ENCODE data around the gene CTIF.

Gene CTIF

DNA sequence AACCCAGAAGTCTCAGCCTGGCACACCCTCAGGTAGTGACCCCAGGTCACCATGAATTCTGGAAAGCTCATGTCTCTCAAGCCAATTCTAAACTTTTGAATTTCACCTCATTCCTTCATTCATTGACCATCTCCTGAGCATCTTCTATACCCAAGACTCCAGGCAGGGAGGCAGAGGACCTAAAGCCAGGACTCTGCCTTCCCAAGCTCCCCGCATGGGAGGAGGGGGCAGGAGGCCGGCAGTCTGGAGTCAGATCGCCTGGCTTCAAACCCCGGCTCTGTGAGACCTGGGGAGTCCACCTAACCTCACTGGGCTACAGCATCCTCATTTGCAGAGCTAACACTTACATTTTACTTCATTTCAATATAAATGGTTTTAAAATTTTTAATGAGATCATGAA, 352.9 kb downstream of the CTIF start:
- no peak for TF ChIP-seq EZH2 (IDR thresholded peaks at IDR 0.05)
- no peak for TF ChIP-seq FOXP2 (optimal IDR thresholded peaks at IDR 0.05; ENCODE audit: control extremely low read depth, extremely low read length, insufficient read depth)
- TF ChIP-seq POLR2AphosphoS5 (IDR thresholded peaks at IDR 0.05; ENCODE audit: borderline replicate concordance, low read depth, low read length), result no peak
- H3K9ac ChIP-seq (ENCODE audit: insufficient read length), result no peak overlapping the region

DNA sequence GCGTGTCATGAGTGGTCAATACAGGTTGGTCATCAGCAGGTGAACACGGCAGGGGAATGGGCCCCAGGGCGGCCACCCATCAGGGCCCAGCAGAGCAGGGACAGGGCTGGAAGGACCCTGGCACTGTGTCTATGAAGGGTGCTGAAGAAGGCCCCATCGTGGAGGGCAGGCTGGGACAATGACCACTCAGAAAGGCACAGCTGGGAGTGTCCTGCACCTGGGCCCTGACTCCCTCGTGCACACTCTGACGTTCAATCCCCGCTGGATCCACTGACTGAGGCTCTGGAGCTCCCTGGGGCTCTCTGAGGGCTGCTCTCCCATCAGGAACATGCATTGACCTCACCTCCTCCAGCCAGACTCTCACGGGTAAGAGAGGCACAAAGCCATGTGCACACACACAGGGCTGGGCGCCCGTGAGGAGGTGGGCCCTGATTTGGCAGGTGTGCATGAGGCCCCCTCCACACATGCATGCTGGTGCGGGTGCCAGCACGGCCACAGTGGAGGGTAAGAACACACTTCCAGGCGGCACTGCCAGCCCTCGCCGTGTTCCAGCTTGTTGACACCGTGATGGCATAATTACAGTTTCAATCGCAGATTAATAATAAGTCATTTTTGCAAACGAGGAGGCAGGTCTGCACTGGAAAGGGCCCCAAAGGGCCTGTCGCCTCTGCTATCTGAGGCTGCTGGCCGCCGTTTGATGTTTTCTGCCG, 353.5 kb downstream of the CTIF start:
- Histone ChIP-seq H3K27ac (no peak overlapping the region), H3K4me3 (no peak overlapping the region), H3K36me3 (ENCODE audit: insufficient read depth, low read length) (no peaks in the 10 kb centered on the region), H3K9me3 (ENCODE audit: low read depth, low read length) (no peaks in the 10 kb centered on the region), H3K9ac (ENCODE audit: insufficient read length) (no peak overlapping the region)
- DNase-seq (ENCODE audit: low read depth, low spot score), result no peak
- TF ChIP-seq POLR2AphosphoS5 (IDR thresholded peaks at IDR 0.05; ENCODE audit: borderline replicate concordance, low read depth, low read length) (no peak), EZH2 (IDR thresholded peaks at IDR 0.05) (no peak), FOXP2 (optimal IDR thresholded peaks at IDR 0.05; ENCODE audit: control extremely low read depth, extremely low read length, insufficient read depth) (no peak)

More for the DNA sequence above, 352.9 kb downstream of the CTIF start:
- Histone ChIP-seq H3K27ac (no peak overlapping the region), H3K4me3 (no peak overlapping the region), H3K36me3 (ENCODE audit: insufficient read depth, low read length) (no peaks in the 10 kb centered on the region), H3K9me3 (ENCODE audit: low read depth, low read length) (no peaks in the 10 kb centered on the region)
- DNase-seq (ENCODE audit: low read depth, low spot score), result no peak

DNA sequence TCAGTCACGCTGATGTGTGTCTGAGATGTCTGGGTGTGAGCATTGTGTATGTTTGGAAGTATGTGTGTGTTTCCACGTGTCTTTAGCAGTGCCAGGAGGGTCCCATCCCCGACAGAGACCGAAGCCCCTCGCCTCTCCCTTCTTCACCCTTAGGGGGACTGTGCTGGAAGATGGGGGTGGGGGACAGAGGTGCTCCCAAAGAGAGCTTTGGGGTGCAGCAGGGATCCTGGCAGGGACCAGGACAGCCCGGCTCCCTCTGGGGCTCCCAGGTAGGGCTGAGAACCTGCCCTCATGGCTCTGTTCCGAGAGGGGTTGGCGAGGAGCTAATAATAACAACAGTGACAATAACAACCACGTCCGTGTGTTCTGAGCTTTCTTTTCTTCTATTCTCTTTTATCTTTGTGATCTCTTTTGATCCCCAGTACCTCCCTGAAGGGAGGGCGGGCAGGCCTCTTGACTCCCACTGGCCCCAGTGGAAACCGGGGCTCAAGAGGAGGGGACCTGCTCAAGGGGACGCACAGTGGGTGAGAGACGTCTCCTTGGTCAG, 354.3 kb downstream of the CTIF start:
- TF ChIP-seq POLR2AphosphoS5 (IDR thresholded peaks at IDR 0.05; ENCODE audit: borderline replicate concordance, low read depth, low read length) (no peak), FOXP2 (optimal IDR thresholded peaks at IDR 0.05; ENCODE audit: control extremely low read depth, extremely low read length, insufficient read depth) (no peak), EZH2 (IDR thresholded peaks at IDR 0.05) (no peak)
- Histone ChIP-seq H3K27ac (no peak overlapping the region), H3K36me3 (ENCODE audit: insufficient read depth, low read length) (no peaks in the 10 kb centered on the region), H3K4me3 (no peak overlapping the region), H3K9ac (ENCODE audit: insufficient read length) (no peak overlapping the region), H3K9me3 (ENCODE audit: low read depth, low read length) (no peaks in the 10 kb centered on the region)
- DNase-seq (ENCODE audit: low read depth, low spot score), result no peak

DNA sequence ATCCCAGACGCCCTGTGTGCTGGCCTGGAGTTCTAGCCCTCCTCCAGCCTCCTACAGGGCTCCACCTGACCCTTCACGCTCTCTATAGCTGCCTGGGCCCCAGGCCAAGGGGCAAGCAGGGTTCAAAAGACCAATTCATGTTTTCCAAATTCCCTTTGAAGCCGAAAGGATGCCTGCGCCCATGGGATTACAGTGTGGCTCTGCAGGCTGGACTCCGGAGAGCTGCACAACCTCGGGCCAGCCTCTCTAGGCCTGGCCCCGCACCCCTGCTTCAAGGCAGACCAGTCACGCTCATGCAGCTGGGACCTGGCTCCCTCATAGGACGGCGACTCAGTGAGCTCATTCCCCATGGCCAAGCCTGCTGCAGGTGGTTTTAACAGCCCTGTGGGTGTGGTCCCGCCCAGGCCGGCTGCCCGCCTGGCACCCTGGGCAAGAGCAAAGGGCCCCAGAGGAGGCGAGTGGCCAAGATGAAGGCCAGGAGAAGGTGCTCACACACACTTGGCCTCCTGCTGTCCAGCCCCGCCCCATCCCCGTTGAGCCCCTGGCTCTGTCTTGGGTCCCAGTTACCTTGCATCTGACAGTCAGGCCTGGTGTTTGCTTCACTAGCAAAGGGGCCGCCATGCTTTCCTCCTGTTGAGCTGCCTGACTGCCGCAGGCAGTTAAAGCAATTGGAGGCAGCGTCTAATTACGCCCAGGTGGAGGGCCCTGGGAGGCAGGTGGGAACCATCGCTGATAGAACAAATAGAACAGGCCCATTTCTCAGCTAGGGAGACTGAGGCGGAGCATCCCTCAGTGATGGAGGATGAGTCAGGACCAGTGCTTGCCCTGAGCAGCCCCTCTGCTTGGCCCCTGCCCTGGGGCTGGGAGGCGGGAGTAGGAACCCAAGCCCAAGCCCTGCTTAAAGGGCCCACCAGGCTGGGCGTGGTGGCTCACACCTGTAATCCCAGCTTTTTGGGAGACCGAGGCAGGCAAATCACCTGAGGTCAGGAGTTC, 355.1 kb downstream of the CTIF start:
- TF ChIP-seq FOXP2 (optimal IDR thresholded peaks at IDR 0.05; ENCODE audit: control extremely low read depth, extremely low read length, insufficient read depth) (no peak), POLR2AphosphoS5 (IDR thresholded peaks at IDR 0.05; ENCODE audit: borderline replicate concordance, low read depth, low read length) (no peak), EZH2 (IDR thresholded peaks at IDR 0.05) (no peak)
- DNase-seq (ENCODE audit: low read depth, low spot score), result no peak

DNA sequence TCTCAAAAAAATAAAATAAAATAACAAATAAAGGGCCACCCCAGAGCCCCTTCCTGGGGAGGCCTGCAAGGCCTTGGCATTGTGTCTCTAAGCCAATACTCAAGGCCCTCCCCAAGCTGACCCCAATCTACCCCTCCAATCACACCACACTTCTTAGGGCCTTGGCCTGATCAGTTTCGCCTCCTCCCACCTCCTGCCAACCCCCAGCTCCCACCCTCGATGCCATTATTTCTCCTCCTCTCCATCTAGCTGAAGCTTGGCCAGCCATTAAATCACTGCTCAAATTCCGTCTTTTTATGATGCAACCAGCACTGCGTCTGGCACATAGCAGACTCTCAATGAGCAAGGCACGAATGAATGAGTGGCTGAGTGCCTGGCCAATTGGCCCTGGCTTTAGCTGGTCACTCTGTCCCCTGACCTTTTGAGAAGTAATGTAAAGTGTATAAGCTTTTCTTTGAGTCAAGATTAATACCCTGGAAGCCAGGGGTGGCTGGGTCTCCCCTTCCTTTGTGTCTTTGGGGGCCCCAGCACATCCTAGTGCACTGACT, 356.0 kb downstream of the CTIF start:
- Histone ChIP-seq H3K9ac (ENCODE audit: insufficient read length) (no peak overlapping the region), H3K9me3 (ENCODE audit: low read depth, low read length) (no peaks in the 10 kb centered on the region), H3K36me3 (ENCODE audit: insufficient read depth, low read length) (no peaks in the 10 kb centered on the region), H3K4me3 (no peak overlapping the region), H3K27ac (no peak overlapping the region)
- TF ChIP-seq FOXP2 (optimal IDR thresholded peaks at IDR 0.05; ENCODE audit: control extremely low read depth, extremely low read length, insufficient read depth) (no peak), EZH2 (IDR thresholded peaks at IDR 0.05) (no peak), POLR2AphosphoS5 (IDR thresholded peaks at IDR 0.05; ENCODE audit: borderline replicate concordance, low read depth, low read length) (no peak)
- DNase-seq (ENCODE audit: low read depth, low spot score), result no peak

More for the DNA sequence above, 355.1 kb downstream of the CTIF start:
- no peaks in the 10 kb centered on the region for H3K36me3 ChIP-seq (ENCODE audit: insufficient read depth, low read length)
- no peak overlapping the region for H3K27ac ChIP-seq
- H3K9me3 ChIP-seq (ENCODE audit: low read depth, low read length), result no peaks in the 10 kb centered on the region
- H3K9ac ChIP-seq (ENCODE audit: insufficient read length), result no peak overlapping the region
- H3K4me3 ChIP-seq, result no peak overlapping the region

DNA sequence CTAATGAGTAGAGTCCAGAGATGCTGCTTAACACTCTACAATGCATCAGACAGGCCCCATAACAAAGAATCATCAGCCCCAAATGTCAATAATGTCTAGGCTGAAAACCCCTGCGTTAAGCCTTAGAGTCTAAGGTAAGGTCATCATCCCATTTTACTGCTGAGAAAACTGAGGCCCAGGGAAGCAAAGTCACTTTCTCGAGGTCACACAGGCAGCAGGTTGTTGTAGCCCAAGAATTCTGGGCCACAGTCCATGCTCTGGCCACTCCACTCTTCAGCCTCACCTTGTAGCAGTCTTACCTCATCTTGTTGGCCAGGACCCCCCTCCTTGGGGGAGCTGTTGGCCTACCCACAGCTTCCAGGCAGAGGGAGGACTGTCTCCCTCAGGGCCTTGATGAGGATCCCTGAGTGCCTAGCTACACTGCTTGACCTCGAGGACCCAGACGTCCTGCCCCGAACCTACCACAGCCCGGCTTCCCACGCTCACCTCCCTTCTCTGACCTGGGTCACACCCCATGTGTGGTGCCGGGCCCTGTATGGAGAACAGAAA, 357.6 kb downstream of the CTIF start:
- no peak for TF ChIP-seq FOXP2 (optimal IDR thresholded peaks at IDR 0.05; ENCODE audit: control extremely low read depth, extremely low read length, insufficient read depth)
- TF ChIP-seq POLR2AphosphoS5 (IDR thresholded peaks at IDR 0.05; ENCODE audit: borderline replicate concordance, low read depth, low read length), result no peak
- no peak for TF ChIP-seq EZH2 (IDR thresholded peaks at IDR 0.05)
- no peak overlapping the region for H3K9ac ChIP-seq (ENCODE audit: insufficient read length)
- no peak overlapping the region for H3K27ac ChIP-seq
- H3K36me3 ChIP-seq (ENCODE audit: insufficient read depth, low read length), result no peaks in the 10 kb centered on the region
- H3K4me3 ChIP-seq, result no peak overlapping the region
- no peaks in the 10 kb centered on the region for H3K9me3 ChIP-seq (ENCODE audit: low read depth, low read length)
- no peak for DNase-seq (ENCODE audit: low read depth, low spot score)

DNA sequence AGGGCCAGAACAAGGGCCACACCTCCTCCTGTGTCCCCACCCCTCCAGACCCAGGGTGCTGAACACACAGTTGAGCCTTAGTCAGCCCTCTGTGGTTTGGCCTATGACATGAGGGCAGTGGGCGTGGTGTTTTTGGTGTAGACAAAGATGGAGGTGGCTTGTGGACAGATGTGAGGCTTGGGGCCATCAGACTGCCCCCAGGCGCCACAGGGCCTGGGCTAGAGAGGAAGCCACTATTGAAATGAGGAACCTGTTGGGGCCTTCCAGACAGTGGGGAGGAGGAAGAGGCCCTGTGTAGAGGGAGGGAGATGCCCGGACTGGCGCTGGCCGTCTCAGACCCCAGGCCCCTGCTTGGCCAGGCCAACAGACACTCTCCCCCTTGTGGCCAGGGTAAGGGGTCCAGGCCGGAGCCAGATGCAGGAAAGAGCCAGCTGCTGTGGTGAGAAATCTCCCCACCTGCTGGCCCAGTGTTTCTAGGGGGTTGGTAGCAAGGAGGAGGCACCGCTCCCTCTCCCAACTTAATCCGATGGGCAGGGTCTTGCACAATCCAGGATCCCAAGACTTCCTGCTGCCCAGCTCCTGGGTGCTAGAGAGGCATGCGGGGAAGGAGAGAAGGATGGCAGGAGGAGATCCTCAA, 358.2 kb downstream of the CTIF start:
- TF ChIP-seq FOXP2 (optimal IDR thresholded peaks at IDR 0.05; ENCODE audit: control extremely low read depth, extremely low read length, insufficient read depth) (no peak), EZH2 (IDR thresholded peaks at IDR 0.05) (no peak), POLR2AphosphoS5 (IDR thresholded peaks at IDR 0.05; ENCODE audit: borderline replicate concordance, low read depth, low read length) (no peak)
- H3K27ac ChIP-seq, result no peak overlapping the region
- no peak for DNase-seq (ENCODE audit: low read depth, low spot score)
- no peak overlapping the region for H3K9ac ChIP-seq (ENCODE audit: insufficient read length)
- H3K4me3 ChIP-seq, result no peak overlapping the region
- no peaks in the 10 kb centered on the region for H3K36me3 ChIP-seq (ENCODE audit: insufficient read depth, low read length)
- no peaks in the 10 kb centered on the region for H3K9me3 ChIP-seq (ENCODE audit: low read depth, low read length)
